NCI-H1105 (cell line): ENCODE measurements around the gene KLHL29.

ENCODE experiments used
- DNase-seq: peaks from one replicate; lab custom pipeline; 2025; lab: John Stamatoyannopoulos, UW

Gene KLHL29

DNA sequence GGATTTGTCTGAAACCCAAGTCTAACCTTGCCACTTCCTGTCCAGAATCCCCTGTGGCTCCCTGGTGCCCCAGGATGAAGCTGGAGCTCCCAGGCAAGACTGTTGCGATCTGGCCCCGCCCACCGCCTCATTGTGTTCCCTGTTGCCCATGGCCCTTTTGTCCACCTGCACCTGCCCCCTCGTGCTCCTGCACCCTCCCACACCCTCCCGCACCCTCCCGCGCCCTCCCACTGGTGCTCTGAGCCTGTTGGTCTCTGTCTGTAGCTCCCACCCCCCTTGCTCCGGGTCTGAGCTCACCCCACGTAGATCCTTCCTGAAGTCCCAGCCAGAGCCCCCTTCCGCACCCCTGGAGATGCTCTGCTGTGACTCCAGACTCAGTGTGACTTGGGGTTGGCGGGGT is 297.5 kb downstream of the KLHL29 start:
- DNase-seq: no peak

DNA sequence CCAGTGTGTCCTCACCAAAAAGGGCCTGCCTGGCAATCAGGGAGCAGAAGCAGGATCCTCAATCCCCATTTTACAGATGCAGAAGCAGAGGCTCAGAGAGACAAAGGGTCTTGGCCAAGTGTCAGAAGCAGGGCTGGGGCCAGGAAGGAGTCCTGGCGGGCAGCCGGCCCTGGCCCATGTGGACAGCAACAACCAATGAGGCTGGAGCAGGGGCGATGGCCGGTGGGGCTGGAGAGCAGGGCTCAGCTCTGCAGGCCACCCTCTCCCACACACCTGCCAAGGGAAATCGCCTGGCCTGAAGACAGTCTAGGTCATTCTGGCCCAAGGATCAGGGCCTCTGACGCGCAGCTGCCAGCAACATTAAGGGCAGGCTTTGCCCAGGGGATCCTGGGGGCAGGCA is 298.0 kb downstream of the KLHL29 start:
- no peak for DNase-seq

DNA sequence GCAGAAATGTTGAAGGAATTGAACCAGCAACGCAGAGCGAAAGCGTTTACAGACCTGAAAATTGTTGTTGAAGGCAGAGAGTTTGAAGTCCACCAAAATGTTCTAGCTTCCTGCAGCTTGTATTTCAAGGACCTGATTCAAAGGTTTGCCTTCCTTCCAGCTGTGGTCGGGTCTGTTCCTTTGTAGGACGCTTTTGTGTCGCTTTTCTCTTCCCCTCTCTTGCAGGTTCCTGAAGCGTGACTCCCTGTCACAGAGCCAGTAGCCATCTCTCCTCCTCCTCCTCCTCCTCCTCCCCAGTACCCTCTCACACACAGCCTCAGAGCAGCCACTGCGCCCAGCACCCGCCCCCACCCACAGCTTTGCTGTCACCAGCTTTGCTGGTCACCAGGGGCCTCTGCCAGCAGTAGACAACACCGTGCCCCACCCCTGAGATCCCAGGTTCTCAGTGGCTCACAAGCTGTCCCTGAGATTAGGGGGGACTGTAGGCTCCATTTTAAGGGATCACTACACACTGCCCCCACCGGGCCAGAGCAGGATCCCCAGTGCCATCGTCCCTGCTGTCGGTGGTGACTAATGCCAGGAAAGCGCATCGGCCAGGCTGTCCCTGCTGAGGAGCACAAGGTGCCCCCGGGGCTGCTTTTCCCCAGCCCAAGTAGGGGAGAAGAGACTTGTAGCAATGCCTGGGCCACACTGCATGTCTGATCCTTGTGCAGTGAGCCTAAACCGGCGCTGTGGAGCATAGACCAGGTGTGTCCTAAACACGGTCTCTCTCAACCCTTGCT is 299.6 kb downstream of the KLHL29 start:
- DNase-seq: no peak

DNA sequence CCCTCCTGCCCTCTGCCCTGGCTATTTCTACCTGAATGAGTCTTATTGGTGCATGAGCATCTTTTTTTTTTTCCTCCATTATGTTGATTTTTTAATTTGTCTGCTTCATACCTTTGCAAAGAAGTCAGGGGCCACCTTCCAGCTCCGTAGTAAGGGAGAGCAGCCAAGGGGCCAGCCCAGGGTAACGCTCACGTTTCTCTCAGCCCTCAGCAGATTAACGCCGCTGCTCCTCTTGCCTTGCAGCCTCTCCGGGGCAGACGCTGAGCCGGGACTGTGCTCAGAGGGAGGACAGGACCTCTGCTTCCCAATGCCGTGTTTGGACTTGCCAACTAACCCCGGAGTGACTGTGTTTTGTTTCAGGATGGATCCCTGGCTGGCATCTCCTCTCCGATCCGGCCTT is 300.2 kb downstream of the KLHL29 start:
- DNase-seq: no peak

DNA sequence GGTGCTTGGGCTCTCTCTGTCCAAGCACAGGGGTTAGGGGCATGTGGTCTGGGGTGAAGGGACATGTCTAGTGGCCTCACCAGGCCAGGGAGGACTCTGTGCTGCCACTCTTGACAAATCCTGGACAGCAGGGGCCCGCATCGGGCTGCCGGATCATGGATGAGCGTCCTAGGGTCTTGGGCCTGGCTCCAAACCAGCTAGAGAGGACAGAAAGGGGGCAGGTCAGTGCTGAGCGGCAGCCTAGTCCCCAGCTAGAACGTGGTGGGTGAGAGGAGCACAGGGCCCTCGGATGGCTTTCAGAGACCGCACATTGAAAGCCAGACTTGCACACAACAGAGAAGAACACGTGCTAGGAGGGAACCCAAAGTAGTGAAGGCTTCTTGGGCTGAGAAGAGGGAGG is 300.7 kb downstream of the KLHL29 start:
- DNase-seq: no peak

DNA sequence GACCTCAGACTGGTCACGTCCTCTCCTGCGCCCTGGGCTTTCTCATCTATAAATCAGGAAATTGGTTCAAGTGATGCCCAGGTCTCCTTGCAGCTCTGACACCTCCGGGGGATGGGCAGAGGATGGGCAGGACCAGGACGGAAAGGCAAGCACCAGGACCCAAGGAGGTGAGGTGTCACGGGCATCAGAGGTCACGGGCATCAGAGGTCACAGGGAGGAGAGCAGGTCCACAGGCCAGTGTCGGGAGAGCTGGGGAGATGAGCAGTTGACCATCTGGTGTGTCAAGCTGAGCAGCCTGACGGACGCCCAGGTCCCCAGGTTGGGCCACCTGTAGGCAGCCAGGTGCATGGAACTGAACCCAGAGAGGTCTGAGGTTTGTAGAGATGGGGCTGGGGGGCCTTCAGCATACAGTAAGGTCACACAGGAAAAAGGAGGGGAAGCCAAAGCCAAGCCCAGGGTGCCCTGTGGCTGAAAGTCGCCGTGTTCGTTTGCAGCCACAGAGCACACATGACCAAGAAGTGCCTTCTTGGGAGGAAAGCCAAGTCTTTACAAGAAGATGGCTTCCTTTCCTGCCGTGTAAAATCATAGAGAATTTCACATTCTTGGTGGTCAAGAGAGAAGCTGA is 301.5 kb downstream of the KLHL29 start:
- DNase-seq: no peak

DNA sequence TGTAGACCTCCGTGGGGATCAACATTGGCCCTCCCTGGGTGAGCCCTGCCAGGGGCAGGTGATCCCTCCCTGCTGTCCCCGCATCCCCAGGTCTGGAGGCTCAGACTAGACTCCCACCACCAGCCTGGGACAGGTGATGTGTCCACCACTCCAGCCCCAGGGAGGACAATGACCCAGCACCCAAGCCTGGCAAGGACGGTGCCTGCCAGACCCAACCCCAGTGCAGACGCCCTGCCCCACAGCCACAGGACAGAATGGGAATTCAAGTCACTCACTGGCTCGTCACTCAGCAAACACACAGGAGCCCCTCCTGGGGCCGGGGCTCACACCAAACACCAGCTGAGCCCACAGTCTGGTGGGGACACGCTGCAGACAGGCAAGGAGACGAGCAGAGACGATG is 302.2 kb downstream of the KLHL29 start:
- no peak for DNase-seq

DNA sequence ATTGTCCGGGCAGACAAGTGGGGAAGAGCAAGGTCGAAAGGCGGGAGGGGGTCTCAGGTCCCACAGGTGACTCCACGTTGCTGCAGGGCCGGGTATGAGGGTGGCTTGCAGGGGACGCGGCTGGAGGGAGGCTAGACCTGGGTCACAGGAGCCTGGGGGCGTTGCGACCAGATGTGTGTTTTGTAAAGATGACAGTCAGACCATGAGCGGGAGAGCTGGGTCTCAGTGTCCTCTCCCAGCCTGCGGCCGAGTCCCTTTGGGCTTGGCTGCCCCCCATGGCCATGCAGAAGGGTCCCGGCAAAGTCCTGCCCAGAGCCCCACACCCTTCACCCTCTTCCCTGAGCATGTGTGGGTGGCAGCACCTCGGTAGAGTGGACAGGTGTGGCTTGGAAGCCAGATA is 302.7 kb downstream of the KLHL29 start:
- DNase-seq: no peak

DNA sequence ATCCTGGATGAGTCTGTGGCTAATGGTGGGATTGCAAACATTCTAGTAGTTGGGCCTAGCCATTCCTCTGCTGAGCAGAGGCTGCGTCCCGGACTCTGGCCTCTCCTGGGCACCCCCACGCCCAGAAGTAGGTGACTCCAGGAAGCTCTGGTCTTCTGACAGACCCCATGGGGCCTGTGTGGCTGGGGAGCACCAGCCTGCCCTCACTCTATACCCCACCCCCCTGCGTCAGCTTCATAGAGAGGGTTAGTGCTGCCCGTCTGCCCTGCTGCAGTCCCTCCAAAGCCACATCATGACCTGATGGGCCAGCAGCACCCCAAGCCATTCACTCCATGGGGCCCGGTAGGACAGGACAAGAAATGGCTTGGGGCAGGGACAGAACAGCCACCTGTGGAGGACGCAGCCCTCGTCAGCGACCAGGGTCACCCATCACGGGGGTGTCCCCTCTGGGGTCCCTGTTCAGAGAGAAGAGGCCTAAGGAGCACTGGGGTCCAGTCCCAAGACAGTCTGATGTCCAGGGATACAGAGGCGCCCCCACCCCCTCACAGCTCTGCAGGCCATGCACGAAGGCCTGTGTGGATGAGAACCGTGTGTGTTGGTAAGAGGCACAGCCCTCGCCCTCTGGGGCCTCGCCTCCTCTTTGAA is 303.6 kb downstream of the KLHL29 start:
- no peak for DNase-seq

DNA sequence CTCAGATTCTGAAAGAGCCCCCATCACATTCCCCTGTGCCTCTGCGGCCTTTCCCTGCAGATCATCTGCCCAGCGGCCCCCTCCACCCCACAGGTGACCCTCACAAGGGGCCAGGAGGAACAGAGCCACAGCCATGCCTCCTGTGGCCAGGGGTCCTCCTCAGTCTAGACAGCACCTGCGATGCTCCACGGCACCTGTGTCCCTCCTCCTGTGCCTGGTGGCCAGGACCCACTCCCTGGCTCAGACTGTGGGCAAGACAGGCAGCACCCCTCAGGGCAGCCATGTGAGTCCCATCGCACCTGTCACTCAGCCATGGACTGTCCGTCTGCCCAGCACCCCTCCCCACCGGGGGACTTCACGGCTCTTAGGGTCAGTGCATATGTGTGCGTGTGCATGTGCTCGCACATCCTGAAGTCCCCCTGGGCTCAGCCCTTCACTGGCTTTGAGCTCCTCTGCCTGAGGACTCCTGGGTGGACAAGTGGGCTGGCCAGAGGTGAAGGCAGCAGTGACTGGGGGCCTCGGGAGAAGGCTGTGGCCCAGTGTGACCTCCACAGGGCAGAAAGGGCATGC is 304.2 kb downstream of the KLHL29 start:
- DNase-seq: no peak

DNA sequence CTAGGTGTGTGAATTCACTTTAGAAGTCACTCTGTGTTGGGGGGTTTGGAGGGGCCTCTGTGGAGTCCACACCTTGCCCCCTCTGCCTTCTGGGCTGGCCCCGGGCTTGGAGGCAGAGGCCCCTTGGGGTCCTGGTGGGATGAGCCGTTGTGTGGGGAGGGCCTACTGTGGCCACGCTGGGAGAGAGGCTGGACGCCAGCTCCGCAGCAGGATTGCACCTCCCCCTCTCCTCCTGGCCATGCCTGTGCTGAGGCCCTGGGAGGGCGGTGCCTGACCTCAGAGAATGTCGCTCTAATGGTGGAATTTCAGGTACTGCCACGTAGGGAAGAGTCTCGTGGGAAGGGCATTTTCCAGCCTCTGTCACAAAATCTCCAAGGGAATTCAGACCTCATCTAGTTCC is 304.9 kb downstream of the KLHL29 start:
- no peak for DNase-seq

DNA sequence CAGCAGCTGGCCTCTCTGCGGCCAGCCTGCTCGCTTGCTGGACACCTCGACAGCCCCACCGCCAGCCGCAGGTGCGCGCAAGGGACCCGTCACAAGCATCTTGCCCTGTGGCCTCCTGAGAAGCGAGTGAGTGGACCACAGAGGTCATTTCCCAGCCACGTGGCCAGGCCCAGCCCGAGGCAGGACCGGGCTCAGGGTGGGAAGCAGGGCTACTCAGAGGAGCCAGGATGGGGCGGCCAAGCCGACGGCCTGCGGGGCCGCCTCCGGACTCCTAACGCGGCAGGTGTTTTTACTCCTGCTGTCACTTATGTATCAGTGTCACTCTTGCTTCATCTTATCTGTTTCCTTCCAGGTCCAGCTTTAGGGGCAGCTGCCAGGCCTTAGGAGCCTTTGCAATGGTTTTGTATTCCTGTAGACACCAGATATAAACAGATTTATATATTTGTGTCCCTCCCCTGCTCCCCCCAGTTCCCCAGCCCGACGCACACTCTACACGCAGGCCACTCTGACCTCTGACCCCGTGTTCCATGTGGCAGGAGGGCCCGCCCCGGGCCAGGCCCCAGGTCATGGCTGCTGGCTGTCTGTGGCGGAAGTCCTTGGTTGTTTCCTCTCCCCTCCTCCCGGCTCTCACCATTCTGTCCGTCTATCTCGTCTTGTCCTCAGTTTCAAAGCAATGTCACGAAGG is 305.6 kb downstream of the KLHL29 start:
- no peak for DNase-seq

DNA sequence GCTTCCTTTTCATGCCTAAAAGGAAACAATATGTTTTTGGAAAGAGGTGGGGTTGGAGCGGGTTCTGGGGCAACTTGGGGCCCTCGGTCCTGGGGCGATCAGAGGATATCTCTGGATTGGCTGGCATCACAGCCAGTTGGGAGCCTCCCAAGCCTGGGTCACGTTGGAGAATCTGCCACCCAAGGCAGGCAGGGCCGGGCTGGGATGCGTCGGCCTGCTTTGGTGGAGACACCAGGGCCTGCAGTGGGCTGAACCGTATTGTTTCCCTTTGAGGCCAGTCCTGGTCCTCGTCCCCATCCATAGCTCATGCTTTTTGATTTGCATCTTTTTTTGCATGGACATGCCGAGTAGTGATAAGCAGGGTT is 306.1 kb downstream of the KLHL29 start:
- no peak for DNase-seq

DNA sequence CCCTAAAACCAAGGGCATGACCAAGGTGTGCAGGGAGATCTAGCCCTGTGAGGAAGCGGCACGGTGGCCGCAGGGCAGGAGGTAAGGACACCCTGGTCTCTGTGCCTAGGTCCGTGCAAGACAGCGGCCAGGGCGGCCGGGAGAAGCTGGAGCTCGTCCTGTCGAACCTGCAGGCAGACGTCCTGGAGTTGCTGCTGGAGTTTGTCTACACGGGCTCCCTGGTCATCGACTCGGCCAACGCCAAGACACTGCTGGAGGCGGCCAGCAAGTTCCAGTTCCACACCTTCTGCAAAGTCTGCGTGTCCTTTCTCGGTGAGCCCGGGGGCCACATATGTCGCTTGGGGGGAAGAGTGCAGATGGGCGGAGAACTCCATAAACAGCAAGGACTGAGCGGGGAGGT is 306.6 kb downstream of the KLHL29 start:
- DNase-seq: no peak

DNA sequence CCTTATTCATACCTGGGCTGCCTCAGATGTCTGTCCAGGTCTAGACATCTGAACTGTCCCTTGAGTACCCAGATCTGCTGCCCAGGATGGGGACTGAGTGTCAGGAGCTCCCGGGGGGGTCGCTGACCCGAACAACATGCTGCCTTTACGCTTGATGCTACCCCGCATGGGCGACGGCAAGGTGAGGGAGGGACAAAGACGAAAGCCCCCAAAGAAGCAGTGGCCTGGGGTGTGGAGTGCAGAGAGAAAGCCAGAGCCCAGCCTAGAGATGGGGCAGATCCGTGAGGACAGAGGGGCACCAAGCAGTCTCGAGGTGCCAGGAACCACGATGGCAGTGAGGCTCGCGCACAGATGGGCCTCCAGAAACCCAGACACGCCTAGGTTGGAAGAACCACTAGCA is 307.3 kb downstream of the KLHL29 start:
- no peak for DNase-seq

DNA sequence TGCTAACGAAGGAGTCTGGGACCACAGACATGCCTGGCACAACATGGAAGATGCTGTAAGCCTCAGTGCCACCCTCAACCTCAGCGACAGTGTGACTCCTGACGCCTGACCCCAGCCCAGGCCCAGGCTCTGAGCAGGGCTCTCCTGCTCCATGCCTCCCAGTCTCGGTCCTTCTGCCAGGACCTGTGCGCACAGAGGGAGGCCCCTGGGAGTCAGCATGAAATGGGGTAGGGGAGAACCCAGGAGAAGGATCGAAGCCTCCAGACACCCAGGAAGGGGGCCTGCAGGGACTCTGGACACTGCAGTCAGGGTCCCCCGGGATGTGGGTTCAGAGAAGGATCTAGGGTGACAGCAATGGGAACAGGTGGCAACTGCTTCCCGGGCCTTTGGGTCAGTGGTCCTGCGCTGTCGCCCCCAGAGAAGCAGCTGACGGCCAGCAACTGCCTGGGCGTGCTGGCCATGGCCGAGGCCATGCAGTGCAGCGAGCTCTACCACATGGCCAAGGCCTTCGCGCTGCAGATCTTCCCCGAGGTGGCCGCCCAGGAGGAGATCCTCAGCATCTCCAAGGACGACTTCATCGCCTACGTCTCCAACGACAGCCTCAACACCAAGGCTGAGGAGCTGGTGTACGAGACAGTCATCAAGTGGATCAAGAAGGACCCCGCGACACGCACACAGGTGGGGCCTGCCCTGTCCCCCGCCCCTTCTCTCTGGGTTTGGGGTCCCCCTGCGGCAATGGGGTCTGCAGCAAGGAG is 308.0 kb downstream of the KLHL29 start:
- no peak for DNase-seq

DNA sequence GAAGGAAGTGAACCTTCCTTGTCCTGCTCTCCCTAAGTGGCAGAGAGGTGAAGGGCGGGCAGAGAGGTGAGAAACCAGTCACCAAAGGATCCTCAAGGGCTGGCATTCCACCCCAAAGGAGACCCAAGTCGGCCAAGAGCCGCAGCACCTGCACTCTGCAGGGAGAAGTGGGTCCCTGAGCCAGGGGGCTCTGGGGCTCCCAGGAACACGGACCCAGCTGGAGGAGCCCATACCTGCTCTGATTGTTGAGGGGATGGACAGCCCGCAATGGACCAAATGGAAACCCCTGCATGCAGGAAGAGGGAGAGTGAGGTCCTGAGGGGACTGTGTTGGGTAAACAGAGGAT is 308.6 kb downstream of the KLHL29 start:
- no peak for DNase-seq

DNA sequence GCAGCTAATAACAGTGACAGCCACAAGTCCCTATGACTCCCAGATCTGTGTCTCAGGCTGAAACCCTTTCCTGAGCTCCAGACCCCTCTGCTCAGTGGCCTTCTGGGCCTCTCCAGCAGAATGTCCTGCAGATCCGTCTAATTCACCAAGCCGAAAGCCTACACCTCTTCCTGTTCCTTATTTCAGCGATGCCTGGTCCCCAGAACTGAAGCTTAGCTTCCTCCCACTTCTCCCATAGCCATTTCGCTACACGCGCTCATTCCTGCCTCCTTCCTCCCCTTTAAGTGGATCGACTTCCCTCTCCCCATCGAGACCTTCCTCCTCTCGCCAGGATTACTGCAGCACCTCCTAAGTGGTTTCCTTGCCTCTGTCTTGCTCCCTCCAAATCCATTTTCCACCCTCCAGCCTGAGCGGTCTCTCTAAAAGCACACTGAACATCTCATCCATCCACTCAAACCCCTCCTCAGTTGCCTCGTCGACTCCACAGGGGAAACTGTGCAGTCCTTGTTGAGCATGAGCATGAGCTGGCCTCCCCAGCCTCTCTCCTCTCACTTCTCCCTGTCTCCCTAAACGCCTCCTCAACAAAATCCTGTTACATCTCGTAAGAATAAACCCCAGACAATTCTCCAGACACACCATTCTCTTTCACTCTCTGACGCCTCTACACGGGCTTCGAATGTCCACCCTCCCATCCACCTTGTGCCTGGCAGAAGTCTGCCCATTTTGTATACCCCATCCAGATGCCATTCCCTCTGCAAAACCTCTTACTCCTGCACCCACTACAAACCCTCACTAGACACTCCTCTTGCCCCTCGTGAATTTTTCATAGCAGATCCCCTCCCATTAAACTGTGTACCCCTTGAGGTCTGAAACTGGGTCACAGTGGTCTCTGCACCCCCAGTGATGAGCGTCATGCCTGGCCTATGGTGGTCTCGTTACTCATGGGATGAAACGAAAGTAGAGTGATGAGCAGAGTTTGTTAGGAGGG is 309.4 kb downstream of the KLHL29 start:
- no peak for DNase-seq

DNA sequence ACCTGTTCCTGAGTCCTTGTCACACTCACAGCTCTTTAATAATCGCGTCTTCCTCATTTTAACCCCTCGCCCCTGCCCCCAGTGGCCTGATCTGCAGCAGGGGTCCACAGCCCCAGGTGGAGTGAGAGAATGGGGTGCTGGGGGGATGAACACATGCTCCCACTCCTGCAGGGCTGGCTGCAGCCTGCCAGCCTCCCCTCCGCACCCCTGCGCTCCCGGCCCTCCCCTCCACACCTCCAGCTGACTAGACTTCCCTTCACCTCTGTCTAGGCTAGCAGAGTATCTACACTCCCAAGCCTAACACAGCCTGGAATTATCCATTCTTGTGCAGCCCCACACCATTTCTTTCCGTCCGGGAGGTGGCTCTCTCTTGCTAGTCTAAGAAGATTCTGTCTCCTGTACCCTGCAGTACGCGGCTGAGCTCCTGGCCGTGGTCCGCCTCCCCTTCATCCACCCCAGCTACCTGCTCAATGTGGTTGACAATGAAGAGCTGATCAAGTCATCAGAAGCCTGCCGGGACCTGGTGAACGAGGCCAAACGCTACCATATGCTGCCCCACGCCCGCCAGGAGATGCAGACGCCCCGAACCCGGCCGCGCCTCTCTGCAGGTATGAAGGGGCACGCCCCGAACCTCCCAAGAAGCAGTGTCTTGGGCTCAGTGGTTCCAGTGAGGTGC is 310.4 kb downstream of the KLHL29 start:
- no peak for DNase-seq
